GM12873 (cell line): ENCODE measurements around the gene TLX1.

Source experiments
- CTCF ChIP-seq: IDR thresholded peaks from 2 replicates; pipeline ENCODE4 v1.5.1; 2012; ENCODE audit warnings: low read depth, mild to moderate bottlenecking, moderate library complexity, low read length, control low read depth; ENCODE audit not compliant: insufficient read depth; ENCODE audit errors: missing control alignments

Gene TLX1

GRCh38 chr10:101136708-101137121 is 5.6 kb downstream of the TLX1 start:
- TF ChIP-seq CTCF, result no peak

DNA sequence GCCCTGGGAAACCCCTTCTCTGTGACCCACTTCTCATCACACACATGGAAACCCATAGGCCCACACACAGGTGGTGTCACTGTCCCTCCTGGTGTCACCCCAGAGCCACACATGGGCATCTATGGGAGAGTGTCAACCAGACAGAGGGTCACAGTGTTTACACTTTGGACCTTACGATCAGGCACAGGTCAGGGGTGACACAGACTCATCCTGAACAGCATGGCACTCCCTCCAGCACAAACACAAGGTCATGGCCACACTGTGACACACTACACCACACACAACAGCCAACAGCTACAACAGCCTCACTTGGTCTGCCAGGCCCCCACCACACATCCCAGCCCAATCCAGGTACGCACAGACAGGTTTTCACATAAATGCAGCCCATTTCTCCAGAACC is 6.2 kb downstream of the TLX1 start:
- TF ChIP-seq CTCF, result no peak

GRCh38 chr10:101138788-101139420 is 7.8 kb downstream of the TLX1 start:
- no peak for TF ChIP-seq CTCF

GRCh38 chr10:101139421-101139911 is 8.4 kb downstream of the TLX1 start:
- no peak for TF ChIP-seq CTCF

GRCh38 chr10:101140084-101140949 is 9.2 kb downstream of the TLX1 start:
- no peak for TF ChIP-seq CTCF

DNA sequence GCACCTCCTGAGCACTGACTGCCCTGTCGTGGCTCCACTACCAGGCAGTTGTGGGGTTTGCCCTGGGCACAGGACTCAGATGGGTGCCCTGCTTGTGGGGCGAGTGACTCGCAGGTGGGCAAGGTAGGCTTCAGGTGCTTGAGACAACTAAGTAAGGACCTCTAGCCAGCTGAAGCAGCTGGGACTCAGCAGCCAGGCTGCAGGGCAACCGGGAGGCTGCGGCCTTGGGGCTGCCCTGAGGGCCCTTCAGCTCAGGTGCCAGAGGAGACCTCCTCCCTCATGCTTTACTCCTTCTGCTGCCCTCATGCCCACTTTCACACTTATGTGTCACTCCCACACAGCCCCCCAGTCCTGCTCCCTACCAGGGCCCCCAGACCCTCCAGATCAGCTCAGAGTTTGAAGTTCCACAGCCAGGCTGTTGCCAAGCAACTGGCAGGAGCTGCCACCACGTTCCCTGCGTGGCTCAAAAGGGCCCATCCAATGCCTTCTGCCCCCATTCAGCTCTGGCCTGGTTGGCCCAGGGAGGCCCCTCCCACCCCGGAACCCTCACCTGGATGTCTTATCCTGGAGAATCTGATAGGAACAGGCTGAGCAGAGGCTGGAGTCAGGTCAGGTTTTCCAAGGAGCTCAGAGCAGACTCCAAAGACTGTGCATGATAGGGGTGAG is 10.0 kb downstream of the TLX1 start:
- no peak for TF ChIP-seq CTCF

- peak; percentile 96 for TF ChIP-seq CTCF
These were observed 10.8 kb downstream of the TLX1 start for GRCh38 chr10:101141616-101142532.
